GM18870 (cell line): ENCODE measurements around the gene PLCB2.

Experiments
- ATAC-seq: cut with Tn5 transposase; IDR thresholded peaks from one replicate; pipeline ENCODE4 v1.9.1; 2021; ENCODE audit warnings: moderate library complexity; ENCODE audit not compliant: unreplicated experiment

PLCB2 gene

DNA sequence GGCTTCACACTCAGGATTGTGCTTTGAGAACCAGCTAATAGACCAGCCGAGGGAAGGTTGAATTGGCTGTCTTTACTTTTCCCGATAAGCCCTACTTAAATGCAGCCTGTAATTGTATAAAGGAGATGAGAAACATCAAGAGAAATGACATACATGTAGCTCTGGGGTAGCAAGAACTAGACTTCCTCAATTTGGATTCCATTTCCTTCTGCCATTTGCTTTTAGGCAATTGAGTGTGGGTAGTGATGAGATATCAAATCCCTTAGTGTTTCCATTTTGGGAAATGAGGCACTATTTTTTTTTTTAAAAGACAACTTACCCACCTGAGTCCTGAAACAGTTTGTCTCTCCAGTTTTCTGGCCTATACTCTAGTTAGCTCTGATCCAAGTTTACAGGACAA is 18.0 kb upstream of the PLCB2 start:
- no peak for ATAC-seq

DNA sequence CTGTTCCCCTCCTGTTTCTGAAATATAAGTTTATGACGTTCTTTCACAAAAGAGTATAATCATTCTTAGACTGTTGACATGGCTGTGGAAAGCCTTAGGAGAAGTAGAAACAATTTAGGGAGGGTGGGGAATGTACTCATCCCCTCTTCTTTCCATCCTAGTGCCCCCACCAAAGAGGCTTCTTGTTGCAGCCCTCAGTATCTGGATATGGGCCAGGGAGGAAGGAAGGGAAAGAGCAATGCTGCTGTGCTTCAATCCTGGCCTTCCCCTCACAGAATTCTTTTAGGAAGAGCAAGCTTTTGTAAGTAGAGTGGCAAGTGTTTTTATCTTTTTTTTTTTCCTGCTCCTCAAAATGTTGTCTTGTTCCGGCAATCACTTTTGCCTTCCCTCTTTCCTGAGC is 17.5 kb upstream of the PLCB2 start:
- no peak for ATAC-seq

DNA sequence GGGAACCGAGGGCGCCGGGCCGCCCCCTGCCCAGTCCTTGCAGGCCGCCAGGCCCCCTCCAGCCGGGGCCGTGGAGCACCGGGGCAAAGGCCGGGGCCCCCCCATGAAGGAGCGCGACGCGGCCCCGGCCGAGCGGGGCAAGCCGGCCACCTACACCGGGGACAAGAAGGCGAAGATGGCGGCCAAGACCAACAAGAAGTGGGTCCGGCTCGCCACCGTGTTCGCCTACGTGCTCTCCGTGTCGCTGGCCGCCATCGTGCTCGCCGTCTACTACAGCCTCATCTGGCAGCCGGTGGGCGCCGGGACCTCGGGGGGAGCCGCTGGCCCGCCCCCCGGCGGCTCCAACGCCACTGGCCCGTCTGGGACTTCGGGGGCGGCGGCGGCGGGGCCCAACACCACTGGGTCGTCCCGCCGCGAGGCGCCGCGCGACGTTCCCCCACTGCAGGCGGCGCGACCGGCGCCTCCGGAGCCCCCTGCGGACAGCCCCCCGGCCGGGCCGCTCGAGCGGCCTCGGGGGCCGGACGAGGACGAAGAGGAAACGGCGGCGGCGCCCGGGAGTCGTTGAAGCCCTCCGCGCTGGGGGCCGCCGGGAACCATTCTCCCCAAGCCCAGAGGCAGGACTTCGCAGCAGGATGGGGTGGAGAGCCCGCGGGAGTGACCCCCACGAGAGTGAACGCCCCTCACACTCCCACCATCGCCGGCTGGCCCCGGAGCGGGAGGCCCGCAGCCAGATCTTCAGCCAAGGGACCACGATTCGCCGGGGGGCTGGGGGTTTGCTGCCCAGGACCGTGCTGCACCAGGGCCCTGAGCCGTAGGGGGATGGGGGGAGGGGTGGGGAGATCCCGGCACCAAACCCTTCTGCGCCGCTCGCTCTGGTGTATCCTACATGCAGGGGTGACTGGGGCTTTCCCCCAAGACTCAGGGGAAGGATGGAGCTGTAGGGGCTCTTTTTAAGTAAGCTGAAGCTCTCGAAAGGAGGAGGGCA is 16.5 kb upstream of the PLCB2 start:
- no peak for ATAC-seq

DNA sequence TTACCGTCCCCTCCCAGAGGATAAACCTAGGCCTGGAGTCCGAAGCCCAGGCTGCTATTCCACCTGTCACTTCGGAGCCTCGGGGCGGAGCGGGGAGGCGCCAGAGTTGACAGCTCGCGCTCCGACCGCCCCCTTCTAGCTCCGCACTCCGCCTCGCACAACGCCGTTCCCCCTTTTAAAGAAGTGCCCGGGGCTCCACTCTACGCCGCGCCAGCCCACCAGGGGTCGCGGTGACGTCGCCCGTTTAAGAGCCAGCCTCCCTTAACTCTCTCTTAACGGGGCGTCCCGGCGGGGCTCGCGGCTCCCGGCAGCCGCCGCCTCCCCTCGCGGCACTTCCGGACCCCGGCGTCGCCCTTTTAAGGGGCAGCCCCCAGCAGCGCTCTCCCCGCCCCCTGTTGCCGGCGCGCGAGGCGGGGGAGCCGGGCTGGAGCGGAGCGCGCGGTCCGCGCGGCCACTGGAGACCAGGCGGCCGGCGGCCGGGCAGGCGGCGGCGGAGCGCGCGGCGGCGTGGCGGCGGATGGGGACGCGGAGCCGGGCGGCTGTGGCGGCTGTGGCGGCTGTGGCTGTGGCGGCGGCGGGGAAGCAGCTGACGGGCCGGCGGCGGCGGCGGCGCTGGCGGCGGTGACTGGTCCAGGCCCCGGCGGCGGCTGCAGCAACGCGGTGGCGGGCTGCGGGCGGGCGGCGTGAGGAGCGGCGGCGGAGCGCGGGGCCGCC is 15.7 kb upstream of the PLCB2 start, which contains the start of gene INAFM2:
INAFM2 (plus strand) TSS at position 454 of the 714 bp plus-strand sequence. CDS start 364 bp downstream, outside the sequence.
- ATAC-seq: peak; percentile 72

DNA sequence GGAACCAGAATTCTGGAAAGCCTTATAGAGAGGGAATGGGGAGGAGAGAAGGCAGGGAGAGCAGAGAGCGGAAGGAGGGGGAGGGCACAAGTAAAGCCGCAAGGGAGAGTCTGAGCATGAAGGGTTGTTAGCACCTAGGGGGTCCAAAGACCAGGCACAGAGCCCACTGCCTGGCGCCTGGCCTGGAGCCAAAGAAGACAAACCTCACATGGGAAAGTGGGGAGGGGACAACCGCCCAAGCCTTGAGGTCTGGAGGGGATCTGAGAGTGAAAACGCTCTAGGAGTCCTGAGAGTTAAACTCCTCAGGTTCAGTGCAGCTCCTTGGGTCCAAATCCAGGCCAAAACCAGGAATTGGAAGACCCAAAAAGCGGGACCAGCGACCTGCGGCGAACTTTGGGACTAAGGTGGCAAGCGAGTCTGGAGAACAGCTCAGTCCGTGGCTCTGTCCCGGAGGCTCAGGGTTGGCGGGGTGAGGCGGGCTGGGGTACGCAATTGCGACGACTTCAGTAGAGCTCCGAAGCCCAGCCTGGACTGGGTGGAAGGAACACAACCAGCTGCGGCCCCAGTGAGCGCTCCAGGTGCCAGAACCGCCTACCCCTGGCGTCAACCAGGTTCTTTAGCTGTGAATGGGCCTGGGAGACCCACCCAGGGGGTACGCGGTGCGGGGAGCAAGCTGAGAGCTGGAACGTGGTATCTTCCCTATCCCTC is 14.9 kb upstream of the PLCB2 start:
- no peak for ATAC-seq

DNA sequence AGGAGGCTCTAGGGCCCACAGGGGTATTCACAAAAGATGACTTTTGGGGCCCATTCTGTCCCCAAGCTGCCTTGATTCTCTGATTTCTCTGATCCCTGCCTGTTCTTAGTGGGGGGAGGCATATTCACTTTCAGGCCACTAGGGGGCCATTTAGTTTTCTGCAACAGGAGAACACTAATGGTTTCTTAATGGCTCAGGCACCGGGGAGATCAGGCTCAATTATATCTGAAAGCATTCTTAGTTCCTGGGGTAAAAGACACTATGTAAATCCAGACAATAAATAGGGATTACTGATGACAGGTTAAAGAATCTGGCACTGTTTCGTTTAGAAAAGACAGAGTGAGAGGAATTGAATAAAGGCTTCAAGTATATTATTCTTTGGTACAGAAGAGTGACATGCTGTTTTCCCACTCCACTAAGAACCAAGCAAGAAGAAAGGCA is 13.2 kb upstream of the PLCB2 start:
- peak; percentile 35 for ATAC-seq

DNA sequence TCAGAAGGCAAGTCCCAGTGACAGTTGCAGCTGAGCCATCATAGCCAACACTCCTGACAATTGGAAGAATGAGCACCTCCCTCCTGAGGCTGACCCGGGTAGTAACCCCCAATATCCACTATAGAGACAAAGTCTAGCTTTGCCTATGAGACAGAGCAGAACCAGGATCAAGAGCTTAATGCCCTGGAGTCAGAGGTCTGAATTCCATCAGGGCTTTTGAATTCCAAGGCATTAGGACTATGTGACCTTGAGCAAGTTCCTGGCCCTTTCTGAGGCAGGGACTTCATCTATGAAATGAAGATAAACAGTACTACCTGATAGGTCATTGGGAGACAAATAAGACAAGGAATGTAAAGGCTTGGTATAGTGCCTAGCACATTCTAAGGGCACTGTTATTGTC is 12.7 kb upstream of the PLCB2 start:
- ATAC-seq: no peak

DNA sequence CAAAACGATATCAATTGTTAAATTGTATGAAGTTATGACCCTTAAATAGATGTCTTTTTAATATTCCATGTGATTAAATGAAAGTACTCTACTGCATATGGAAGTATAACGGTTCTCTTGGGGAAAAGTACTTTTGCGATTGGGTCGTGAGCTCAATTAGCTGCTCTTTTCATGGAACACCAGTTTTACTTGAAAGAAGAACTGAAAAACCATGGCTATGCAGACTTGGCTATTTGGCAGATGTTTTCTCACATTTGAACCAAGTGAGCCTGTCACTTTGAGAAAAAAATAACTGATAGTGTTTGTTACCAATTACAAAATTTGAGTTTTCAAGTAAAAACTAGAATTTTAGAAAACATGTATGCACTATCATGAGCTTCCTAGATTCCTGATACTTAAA is 9.8 kb upstream of the PLCB2 start:
- ATAC-seq: no peak

DNA sequence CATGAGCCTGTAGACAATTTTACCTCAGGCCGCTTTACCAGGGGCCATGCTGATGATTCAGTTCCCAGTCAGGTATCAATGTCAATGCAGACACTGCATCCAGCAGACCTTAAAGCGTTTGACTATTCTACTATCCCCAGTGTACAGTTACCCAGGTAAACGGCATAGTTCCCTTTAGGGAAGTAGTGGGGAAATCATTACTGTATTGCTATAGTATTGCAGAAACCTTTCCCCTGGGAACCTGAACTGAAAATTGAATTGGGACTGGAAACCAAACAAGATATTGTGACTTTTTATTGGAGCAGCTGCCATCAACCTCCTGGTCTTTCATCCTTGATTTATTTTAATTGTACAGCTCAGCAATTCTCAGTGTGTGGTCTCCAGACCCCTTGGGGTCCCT is 9.2 kb upstream of the PLCB2 start:
- ATAC-seq: no peak

DNA sequence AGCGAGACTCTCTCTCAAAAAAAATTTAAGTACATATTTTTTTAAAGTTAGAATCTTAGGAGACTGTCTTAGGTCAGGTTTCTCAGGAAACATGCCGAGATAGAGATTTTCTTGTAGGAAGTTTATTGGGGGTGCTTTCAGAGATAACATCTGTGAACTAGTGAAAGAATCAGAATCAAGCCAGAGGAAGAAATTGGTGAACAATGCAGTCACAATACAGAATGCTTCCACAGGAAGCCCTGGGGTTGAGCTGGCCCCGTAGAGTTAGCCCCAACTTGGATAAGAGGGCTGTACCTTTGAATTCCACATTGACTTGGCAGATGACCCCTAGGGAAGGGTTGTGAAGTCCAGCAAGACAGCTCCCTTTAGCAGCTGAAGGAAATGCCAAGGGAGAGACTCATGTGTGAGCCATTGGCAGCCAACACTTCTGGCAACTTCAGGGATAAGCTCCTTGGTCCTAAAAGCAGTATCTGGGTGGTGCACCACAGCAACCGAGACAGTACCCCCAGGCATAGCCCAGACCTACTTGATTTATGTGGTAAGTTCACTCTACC is 7.1 kb upstream of the PLCB2 start:
- ATAC-seq: no peak

DNA sequence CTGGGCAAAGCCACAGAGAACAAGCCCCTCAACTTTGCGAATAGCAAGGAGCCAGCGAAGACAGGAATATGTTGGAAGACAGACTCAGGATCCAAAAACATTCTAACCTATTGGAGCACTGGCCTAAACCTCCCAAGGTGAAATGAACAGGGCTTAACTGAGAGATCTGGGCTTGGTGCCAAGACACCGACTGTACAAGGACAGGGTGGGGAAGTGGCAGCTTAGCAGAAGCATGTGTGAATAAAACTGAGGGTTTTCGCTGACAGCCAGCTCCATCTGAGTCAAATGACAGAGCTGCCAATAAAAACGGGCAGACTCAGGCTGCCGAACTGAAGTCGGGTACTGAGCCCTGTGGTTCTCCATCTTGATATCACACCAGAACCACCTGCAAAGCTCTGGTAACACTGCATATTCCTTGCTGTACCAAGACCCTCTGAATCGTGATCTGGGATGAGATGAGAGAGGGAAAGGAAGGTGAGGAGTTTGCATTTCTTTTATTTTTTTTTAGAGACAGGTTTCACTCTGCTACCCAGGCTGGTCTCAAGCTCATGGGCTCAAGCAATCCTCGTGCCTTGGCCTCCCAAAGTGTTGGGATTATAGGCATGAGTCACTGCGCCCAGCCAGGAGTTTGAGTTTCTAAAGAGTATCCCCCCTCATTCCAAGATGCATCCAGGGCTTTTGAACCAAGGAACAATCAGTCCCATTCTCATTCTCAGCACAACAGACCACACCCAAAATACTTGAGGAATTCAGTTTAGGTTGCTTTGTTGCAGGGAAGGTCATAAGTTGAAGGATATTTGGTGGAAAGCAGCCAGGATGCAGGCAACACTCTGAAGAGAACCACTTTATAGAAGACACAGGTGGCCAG is 6.0 kb upstream of the PLCB2 start:
- ATAC-seq: no peak

DNA sequence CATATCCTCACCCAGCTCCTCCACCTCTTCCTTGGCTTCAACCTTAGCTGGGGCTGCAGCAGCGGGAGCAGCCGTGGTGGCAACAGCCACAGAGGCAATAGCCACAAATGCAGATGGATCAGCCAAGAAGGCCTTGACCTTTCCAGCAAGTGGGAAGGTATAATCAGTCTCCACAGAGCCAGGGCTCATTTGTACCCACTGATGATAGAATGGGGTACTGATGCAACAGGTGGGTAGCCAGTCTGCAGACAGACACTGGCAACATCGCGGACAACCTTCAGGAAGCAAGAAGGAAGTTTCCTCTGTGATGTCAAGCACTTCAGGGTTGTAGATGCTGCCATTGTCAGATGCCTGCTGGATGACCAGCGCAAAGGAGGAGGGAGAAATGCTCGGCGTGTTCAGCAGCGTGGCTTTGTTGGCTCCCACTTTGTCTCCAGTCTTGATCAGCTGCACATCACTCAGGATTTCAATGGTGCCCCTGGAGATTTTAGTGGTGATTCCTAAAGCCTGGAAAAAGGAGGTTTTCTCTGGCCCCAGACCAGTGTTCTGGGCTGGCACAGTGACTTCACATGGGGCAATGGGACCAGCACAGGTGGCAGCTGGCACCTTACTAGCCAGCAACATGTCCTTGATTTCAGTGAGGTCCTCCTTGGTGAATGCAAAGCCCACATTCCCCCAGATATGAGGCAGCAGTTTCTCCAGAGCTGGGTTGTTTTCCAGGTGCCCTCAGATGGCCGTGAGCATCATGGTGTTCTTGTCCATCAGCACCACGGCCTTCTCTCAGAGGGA is 4.8 kb upstream of the PLCB2 start:
- ATAC-seq: no peak

DNA sequence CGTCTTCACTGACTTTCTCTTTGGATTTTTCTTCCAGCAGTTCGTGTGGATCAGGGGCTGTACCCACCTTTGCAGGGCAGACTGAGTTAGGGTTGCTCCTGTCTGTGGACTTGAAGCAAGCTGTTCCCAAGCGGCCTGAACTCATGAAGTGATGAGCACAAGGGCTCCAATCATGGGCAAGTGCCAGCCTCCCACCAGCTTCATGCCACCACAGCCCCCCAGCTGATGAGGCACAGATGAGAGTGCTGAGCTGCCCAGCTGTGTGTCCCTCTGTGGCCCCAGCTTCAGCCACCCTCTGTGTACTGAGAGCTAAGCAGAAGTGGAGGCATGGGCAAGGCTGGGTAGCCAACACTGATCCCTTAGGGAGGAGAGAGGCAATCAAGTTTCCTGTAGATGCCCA is 3.3 kb upstream of the PLCB2 start:
- no peak for ATAC-seq

DNA sequence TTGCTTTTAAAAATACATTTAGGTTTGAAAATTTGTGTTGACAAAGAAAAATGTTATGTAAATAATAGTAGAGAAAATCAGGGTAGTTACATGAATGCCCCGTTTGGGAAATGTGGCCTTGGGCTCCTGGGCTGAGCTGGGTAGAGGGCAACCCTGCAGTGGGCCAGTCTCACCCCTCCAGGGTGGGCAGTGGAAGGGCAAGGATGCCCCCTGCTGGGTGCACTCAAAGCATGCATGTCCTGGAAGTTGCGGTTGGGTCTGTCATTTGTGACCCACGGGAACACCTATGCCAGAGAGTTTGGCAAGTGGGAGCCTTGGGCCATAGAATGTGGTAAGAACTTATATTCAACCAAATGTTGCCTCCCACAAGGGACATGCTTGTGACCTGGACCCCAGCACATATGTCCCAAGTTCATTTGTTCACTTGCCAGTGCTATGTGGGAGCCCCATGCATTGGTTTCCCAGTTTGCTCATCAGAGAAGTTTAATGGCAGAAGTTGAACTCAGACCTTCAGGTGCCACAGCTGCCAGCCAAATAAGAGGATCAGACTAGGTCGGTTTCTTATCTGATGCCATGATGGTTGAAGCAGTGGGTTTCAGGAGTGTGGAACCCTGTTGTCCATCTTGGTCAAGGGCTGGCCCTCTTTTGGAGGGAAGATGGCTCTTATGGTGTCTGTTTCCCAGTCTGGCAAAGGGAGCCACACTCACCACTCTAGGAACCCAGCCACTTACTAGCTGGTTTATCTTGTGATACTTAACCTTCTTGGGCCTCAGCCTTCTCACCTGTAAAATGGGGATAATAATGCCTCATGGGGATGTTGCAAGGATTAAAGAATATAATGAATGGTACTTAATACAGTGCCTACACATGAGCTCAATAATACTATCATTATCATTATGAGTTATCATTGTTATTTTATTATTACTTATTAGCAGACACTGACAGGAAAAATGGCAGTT is 2.5 kb upstream of the PLCB2 start:
- ATAC-seq: no peak

DNA sequence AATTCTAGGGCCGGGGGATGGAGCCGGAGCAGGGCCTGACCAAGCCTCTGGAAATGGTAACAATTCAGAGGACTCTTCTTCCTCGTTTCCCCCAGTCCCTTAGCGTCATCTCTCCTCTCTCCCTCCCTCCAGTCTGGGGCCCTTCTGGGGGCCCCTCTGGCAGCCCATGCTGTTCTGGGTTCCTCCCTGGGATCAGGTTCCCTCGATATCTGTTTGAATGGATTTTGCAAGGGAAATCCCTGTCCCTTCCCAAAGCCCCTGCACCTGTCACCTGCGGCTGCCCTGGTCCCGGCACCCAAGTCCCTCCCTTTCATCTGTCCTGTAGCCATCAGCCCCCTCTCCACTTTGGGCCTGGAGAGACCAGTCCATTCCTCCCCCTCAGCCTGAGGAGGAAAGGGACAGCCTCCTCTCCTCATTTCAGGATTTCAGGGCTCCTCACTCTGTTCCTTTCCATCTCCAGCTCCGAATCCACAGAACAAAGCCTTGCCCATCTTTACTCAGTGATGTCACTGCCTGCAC is 1.7 kb upstream of the PLCB2 start:
- no peak for ATAC-seq

DNA sequence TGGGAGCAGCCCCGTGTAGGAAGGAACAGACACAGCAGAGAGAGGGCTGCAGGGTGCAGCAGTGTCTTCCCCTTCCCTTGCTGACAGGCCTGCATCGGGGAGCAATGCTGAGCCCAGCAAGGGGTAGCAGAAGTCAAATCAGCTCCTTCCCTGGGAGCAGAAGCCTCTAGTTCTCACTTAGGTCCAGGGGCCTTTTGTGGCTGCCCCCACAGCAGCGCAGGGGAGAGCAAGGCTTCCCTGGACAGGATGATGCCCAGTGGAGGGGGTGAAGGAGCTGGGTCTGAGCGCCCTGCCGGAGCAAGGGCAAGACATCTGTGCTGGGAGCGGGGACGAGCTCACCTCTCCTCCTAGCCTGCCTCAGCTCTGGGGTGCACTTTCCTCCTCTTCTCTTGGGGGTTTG is 827 bp downstream of the PLCB2 start:
- ATAC-seq: no peak

DNA sequence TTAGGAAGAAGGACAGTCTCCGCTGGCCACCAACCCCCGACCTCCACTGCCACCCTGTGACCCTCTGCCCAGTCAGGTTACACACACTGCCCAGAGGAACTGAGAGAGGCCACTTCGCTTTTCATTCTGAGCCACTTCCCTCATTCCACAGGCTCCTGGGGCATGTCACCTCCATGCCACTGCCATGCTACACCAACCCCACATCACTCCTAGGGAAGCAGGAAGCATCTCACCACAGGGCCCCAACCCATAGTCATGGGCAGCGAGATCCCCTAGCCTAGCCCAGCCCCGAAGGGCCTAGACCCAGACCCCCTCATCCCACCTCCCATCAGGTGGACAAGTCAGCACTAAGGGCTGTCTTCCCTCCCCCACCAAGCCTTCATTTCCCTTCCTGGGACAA is 1.4 kb downstream of the PLCB2 start:
- no peak for ATAC-seq

DNA sequence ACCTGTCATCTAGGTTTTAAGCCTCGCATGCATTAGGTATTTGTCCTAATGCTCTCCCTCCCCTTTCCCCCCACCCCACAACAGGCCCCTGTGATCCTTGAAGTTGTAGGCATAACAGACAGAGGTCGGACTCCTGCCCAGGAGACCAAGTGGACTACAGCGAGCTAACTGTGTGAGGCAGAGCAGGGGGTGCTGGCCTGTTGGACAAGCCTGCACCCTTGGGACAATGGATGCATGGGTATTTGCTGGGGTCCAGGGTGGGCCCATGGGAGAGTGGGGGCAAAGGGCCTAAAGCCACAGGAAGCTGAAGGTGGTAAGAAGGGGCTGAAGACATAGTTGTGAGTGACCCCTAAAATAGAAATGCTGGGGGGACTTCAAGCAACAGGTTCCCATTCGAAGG is 2.5 kb downstream of the PLCB2 start:
- ATAC-seq: no peak
